HG03103 (cell line): ENCODE results near the gene CAMSAP1.

Experiments
- ATAC-seq: cut with Tn5 transposase; IDR thresholded peaks from one replicate; pipeline ENCODE4 v1.9.1; 2021; ENCODE audit warnings: low read depth; ENCODE audit not compliant: unreplicated experiment

Gene CAMSAP1

DNA sequence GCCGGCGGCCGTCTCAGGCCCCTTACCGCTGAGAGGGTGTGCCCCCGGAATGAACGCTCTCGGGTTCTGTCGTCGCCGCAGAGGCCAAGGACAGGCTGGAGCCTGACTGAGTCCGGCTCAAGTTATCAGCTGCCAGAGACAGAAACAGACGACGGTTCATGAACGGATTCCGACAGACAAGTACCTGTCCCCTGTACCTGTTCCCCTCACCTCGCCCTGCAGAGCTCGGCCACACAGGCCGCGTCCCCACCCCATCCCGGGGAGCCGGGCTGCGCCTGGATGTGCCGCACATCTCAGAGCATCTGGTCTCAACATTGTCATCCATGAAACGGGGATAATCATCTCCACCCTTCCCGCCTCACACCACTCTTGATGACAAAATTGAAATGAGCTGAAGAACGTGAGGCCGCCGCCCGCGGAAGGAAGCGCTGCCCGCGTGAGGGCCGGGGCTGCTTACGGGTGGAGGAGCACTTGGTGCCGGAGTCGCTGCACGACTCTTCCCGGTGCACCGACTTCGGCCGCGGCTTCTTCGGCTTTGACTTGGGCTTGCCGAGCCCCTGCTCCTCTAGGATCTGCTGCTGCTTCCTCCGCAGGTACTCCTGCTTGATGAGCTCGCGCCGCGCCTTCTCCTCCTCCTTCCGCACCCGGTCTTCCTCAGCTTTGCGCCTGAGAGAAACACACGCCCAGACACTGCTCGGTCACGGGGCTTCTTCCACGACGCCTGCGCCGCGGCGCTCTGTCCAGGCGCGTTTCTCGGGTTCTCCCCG lies 89.2 kb downstream of the CAMSAP1 start:
- no peak for ATAC-seq

DNA sequence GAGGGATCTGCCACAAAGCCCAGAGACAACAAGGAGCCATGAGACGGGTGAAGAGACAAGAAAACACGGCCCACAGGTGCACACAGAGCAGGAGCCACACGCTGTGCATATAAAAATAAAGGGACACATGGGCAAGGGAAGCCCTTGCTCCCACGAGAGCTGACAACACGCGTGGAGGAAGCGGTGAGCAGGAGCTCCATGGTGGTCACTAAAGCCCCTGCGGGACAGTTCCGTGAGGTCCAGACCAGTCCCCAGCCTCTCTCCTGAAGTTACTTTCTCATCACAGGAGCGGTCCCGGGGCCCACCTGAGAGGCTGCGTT lies 90.7 kb downstream of the CAMSAP1 start:
- no peak for ATAC-seq

GRCh38 chr9:135815830-135816650 lies 91.3 kb downstream of the CAMSAP1 start:
- no peak for ATAC-seq

DNA sequence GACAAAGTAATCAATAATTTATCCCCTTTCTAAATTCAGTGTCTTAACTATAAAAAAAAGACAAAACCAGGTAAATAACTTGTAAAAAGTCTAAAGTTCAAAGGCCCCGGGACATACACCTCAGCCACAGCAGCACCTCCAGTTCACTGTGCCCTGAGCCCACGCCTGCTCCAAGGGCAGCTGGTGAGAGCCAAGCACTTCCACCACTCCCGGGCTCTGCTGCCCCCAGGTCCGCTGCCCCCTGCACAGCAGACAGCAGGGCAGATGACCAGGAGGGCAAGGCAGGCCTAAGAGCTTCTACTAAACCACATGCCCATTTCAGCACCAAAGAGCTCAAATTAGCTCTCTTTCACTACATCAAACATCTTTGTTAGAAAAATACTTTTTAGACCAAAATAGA lies 91.9 kb downstream of the CAMSAP1 start:
- no peak for ATAC-seq

DNA sequence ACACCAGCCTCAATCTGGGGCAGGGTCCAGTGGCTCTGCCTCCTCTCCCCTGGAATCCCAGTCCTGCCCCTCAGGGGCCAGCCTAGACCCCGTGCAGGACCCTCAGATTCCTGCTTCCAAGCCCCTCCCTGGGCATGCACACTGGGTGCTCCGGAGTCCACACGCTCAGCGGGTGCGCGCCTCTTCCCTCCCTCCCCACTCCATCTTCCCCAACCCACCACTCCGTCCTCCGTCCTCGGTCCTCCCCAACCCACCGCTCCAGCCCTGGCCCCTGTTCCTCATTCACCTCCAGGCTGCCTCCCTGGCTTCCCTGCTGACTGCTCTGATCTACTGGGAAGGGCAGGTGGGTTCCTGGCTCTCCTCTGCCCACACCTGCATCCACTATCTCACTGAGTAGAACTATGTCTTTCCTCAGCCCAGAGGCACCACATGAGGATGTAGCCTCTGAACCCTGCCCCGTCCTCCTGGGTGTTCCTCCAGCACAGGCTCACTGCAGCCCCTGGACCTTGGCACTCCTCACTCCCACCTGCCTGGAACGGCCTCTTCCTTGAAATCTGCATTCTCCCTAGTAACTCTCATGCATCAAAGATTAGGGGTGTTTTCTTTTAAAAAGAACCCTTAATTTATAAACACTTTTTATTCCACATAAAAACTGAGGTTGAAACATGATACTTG lies 92.8 kb downstream of the CAMSAP1 start:
- ATAC-seq: no peak

GRCh38 chr9:135813671-135814290 lies 93.6 kb downstream of the CAMSAP1 start:
- no peak for ATAC-seq

DNA sequence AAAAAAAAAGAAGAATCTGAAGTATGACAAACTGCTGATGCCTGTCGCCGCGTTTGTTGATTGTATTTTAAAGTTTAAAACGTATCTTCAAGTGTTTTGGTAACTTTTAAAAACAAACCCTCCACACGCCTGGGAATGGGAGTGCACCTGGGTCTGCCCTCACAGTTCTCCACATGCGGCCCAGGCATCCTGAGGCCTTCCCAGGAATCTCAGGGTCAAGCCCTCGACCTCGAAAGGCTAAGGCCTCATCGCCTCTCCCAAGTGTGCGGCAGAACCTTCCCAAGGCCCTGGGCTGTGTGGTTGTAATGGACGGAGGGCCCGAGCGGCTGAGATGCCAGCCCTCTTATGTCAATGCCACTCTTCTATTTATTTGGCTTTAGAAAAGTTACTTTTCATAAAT lies 94.4 kb downstream of the CAMSAP1 start:
- no peak for ATAC-seq

- no peak for ATAC-seq
Observed at GRCh38 chr9:135811801-135812200, 95.5 kb downstream of the CAMSAP1 start.

DNA sequence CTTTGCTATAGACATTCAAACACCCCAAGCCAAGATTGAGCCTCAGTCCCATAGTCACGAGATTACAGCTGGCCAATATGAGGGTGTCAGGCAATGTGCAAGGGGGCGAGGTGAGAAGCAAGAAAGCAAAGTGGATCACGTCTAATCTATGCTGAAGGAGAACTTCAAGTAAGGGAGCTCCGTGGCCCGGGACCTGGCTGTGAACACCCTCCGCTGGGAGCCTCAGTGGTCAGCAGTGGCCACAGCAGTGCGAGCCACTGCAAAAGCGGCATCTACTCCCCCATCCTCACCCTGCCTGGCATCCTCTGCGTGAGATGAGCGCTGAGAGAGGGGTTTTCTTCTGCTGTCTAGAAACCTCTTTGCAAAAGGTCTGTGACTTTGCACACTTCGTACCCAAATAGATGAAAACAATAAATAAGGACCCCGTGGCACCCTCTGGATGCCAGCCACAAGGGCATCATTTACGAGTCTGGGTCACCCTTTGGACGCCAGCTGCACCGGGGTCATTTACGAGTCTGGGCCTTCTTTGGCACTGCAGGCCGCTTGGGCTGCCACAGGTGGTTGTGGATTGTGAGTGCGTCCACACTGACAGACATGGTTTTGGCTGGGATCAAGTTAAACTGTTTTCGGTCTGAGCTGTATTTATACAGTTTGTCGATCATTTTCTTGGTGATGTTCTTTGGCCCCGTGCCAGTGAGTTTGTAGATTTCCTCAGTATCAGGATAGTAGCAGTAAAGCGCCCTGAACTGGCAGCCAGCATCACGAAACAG lies 96.4 kb downstream of the CAMSAP1 start:
- ATAC-seq: no peak

DNA sequence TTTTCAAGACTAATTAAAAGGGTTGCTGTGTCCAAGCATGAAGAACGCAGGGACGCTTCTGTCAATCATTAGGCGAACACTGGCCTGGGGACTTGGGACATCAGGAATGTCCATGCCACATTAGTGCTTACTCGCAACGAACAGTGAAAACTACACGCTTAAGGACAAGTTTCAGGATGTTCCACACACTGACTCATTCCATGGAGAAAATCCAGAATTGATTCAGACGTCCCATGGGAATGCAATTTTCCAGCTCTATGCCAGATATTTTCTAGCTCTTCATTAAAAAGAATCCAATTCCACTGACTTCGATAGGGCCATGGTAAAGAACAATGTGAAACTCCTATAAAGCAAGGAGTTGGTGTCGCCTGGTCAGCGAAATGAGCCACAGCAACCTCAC lies 98.2 kb downstream of the CAMSAP1 start:
- ATAC-seq: no peak

- ATAC-seq: no peak
Observed at GRCh38 chr9:135805422-135806022, 101.8 kb downstream of the CAMSAP1 start.

- ATAC-seq: no peak
Observed at GRCh38 chr9:135804581-135805421, 102.5 kb downstream of the CAMSAP1 start.

DNA sequence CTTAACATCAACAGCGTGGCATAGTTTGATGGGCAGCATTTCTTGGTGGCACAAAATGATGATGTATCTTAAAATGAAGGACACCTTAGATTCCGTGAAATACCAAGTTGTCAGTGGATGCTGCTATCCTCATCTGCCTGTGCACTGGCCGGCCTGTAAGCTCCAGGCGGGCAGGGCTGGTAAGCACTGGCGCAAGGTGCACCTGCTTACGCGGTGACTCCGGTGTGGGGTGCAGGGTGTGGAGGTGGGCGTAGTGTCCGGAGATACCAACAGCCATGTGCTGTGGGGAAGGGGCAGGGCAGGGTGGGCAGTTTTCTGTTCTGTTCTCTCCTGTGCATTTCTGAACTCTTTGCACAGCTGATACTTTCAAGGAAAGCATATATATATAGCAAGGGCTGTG lies 103.9 kb downstream of the CAMSAP1 start:
- no peak for ATAC-seq

DNA sequence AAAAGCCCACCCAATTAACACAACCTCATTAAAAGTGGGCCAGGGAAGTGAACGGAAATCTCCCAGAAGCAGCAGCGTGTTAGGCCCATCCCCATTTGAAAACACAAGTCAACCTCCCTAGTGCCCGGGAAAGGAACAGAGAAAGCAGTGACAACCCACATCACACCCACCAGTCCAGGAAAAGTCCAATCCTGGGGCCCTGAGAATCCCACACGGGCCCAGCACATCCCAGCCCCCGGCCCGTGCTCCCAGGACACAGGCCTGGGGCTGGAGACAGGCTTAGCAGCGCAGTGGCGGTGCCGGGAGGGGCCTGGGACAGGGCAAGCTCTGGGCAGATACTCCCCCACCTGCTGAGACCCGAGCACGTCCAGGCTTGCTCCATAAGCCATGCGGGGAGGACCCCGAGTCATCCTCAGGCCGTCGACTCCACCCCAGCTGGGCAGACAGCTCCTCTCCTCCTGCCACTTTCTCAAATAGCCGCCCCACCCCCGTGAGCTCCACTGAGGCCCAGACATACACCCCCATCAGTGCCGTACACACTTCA lies 104.4 kb downstream of the CAMSAP1 start:
- no peak for ATAC-seq

DNA sequence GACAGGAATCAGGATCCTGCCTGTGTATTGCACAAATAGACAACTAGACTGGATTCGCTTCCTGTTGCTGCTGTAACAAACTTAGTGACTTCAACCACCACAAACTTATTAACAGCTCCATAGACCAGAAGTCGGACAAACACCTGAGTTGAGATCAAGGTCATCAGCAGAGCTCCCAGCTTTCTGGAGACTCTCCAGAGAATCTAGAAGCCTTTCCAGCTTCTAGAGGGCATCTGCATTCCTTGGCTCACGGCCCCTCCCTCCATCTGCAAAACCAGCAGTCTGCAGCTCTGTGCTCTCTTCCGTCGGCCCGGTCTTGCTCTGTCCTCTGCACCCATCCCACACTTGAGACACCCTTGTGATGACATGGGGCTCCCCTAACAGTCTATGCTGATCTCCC lies 106.3 kb downstream of the CAMSAP1 start:
- no peak for ATAC-seq

- no peak for ATAC-seq
Observed at GRCh38 chr9:135799261-135799660, 108.1 kb downstream of the CAMSAP1 start.

DNA sequence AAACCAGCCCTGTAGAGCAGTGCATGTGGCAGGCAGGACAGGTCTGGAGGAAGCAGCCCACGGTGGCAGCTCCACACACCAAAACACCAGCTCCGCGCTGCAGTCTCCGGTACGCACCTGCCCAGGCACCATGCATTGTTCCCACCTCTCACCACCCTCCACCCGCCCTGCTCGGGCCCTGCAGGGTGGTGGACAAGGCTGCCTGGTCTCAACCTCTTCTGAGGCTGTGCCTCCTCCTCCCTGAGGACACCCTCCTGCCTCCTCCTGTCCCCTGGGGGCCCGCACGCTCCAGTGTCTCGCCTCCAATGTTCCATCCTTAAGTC lies 109.1 kb downstream of the CAMSAP1 start:
- no peak for ATAC-seq

GRCh38 chr9:135797507-135798262 lies 109.7 kb downstream of the CAMSAP1 start:
- no peak for ATAC-seq
